ENCODE results near the gene ASB6. TPM values are rescaled to one million over a fixed set of nuclear protein-coding genes. Genes with fewer than 3 reads are reported as not detected.
"Not testable (repeated sequence)": the region's sequence is repeated elsewhere in the genome, so short reads cannot be mapped to it uniquely, and the experiment has no call there.

The ASB6 gene
- total RNA-seq, 1 donor from 2014 or later, result 13.5 TPM

GRCh38 chr9:129609486-129610212 is 32.3 kb downstream of the ASB6 start:
- DNase-seq (ENCODE audit: low read depth in 2 of 2), result peak in 1 of 2 donors; percentile 20

DNA sequence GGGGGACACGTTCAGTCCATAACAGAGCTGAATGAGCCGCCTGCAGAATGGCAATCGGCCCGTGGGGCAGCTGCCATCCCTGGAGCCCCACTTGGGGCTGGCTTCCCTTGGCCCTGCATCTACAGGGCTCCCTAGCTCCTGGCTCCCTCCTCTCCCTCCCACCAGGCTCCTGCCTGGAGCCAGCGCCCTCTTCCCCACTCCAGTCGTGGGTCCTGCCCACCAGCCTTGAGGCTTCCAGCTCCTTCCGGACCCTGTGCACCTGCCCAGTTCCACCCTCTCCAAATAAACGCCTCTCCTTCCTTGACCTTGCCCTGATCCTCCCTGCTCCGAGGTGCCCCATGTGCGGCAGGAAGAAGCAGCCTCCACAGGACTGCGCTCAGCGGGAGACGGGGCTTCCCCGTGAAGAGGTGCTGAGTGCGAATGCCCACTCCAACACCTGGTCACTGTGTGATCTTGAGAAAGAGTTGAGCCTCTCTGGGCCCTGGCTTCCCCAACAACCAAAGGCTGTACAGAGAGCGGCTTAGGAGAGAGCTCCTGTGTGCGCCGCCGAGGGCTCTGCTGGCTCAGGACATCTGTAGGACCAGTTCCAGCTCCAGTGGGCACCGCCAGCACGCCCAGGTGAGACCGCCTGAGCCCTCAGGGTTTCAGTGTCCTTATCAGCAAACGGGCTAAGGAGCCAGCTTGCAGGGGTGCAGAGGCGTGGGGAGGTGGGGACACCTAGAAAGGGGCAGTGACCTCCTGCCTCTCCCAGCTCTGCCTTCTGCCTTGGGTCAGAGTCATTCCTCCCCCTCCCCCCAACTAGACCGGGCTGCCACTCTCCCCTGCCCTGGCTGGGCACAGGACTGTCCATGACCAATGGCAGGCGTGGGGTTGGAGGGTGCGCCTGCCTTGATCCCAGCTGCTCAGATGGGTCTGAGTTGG is 33.1 kb downstream of the ASB6 start:
- no peak for DNase-seq (ENCODE audit: low read depth in 2 of 2)

DNA sequence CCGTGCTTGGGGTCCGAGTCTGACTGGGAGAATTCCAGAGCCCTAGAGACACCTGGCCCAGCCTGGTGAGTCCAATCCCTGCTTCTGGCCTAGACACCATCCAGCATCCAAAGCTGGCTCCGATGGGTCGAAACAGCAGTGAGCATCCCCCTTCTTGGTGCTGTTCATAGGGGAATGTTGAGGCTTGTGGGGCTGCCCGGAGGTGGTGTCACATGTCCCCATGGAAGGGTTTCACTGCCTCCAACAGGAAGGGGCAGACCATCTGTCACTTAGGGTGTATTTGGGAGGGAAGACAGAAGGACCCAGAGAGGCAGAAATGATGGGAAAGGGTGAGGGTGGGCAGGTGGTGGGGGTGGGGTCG is 34.9 kb downstream of the ASB6 start:
- DNase-seq (ENCODE audit: low read depth in 2 of 2), result no peak

- peak in 1 of 2 donors; percentile 43 for DNase-seq (ENCODE audit: low read depth in 2 of 2)
These were observed 35.6 kb downstream of the ASB6 start for GRCh38 chr9:129606161-129607026.

DNA sequence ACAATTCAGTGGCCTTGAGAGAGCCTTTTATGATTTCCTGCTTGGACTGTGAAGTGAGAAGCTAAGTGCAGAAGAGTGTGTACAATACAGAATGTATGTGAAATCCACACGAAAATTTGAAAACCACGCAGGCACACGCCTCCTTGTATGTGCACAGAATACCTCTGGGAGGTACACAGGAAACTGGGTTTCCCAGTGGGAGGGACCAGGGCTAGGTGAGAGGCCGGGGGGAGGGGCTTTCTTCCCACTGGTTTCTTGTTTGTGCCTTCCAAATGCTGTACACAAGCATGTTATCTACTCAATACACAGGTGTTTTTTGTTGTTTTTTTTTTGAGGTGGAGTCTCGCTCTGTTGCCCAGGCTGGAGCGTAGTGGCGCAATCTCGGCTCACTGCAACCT is 37.2 kb downstream of the ASB6 start:
- no peak for DNase-seq (ENCODE audit: low read depth in 2 of 2)

DNA sequence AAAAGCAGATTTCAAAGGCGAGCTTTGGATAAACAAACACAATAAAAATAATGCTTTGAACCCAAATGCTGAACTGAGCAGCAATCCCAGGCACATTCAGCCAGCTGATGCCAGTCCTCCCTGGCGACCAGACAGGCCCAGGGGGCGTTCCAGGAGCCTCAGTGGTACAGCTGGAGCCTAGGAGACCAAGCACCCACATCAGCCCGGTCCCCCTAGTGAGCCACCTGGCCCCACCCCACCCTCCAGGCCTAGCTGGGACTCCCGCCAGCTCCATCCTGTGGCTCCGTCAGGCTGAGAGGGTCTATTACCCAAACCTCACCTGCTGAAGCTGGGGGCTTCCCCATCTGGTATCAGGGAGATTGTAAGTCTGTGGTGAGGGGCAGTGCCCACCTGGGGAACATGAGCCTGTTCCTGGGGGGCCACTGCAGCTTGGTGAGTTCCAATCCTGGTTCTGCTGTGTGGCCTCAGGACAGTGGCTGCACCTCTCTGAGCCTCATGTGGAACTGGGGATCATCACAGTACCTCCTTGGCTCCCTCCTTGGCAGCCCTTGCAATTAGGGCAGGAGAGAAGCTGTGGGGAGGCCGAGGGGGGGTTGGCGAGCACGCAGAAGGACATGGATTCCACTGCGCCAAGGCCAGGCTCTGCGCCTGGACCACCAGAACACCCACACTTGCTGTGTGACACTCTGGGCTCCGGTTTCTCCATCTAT is 37.7 kb downstream of the ASB6 start:
- no peak for DNase-seq (ENCODE audit: low read depth in 2 of 2)

DNA sequence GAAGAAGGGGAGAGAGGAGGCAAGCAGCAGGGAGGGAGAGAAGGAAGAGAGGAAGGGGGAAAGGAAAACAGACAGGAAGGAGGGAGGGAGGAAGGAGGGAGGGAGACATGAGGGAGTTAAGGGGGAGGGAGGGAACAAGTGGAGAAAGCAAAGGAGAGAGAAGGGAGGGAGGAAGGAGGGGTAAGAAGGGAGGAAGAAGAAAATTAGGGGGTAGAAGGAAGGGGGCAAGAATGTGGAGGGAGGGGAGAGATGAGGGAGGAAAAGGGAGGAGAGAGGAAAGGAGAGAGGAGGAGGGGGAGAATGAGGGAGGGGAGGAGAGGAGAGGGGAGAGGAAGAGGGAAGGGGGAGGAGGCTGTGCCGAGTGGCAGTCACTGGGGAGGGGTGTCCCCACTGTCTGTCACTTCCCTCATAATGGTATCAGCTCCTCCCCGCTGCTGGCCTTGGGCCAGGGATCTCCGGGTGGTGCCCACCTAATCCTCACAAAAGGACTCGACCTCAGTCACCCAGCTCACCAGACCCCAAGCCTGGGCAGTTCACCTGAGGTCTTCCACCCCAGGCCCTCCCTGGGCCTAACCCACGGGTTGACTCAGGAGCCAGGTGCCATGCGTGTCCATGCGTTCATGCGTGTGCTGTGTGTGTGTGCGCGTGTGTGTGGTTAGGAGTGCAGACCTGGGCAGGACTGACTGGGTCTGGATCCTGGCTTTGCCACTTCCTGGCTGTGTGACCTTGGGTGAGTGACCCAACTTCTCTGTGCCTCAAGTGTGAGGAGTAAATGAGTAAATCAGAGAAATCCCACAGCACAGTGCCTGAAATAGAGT is 39.1 kb downstream of the ASB6 start:
- DNase-seq (ENCODE audit: low read depth in 2 of 2), result no peak

DNA sequence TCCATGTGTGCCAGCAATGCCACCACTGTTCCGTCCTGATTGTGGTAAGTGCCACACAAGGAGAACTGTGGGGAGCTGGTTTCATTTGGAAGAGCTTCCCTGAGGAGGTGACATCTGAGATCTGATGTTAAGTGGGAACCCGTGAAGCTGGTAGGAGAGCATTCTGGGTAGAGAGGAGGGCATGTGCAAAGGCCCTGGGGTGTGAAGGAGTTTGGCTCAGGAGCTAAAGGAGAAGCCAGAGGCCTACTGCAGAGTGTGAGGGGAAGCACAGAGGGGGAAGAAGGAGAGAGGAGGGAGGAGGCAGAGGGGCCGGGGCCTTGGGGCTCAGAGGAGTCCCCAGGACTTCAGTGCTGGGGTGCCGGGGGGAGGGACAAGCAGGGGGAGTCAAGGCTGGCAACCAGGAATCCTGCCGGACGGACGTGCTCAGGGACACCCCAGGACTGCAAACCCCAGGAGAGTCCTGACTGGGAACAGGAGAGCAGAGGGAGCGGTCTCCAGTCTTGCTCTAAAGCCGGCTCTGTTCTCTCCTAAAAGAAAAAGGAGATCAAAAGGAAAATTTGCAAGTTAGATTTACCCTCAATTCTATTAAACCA is 40.8 kb downstream of the ASB6 start:
- no peak for DNase-seq (ENCODE audit: low read depth in 2 of 2)

DNA sequence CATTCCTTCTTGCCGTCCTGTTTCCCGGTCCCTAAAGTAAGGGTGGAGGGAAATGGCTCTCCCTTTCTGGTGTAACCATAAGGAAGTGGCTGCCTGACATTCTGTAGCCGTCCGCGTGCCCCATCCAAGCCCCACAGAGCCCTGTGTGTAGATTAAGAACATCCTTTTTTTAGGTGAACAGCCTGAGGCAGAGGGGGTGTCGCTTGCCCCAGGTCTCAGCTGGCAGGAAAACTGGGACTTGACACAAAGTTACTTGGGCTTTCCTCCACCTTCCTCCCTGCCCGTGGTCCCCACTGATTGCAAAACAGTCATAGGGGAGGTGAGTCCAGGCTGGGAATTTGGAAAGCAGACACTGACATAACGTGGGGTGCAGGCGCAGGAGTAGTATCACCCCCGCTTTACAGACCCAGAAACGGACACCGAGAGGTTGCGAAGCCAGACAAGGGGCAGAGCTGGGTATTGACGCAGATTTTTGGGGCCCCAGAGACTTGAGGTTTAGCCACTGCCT is 43.8 kb downstream of the ASB6 start:
- DNase-seq (ENCODE audit: low read depth in 2 of 2), result no peak

GRCh38 chr9:129597355-129598088 is 44.4 kb downstream of the ASB6 start:
- DNase-seq (ENCODE audit: low read depth in 2 of 2), result peak; percentile 45 to 52

- DNase-seq (ENCODE audit: low read depth in 2 of 2), result no peak
These were observed 45.2 kb downstream of the ASB6 start for GRCh38 chr9:129596541-129597331.

- DNase-seq (ENCODE audit: low read depth in 2 of 2), result no peak
These were observed 45.9 kb downstream of the ASB6 start for GRCh38 chr9:129595903-129596540.

DNA sequence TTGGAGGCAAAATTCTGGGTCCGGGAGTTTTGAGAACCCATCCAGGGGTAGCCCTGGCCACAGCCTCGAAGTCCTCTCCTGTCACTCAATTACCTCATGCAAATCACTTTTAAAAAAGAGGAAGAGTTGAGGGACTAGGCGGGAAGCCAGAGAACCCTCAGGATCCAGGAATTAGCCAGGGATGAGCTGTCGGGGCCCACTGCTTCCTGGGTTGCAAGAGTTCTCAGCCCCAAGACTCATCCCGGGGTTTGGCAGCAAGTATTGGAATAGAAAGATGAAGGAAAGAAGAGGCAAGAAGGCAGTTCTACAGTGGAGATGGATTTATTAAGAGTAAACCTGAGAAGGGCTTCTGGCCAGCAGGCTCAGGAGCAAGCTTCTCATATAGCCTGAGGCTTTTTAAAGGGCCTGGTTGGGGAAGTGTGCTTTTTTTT is 46.6 kb downstream of the ASB6 start:
- DNase-seq (ENCODE audit: low read depth in 2 of 2), result no peak

GRCh38 chr9:129594632-129595031 is 47.3 kb downstream of the ASB6 start:
- DNase-seq (ENCODE audit: low read depth in 2 of 2), result no peak

DNA sequence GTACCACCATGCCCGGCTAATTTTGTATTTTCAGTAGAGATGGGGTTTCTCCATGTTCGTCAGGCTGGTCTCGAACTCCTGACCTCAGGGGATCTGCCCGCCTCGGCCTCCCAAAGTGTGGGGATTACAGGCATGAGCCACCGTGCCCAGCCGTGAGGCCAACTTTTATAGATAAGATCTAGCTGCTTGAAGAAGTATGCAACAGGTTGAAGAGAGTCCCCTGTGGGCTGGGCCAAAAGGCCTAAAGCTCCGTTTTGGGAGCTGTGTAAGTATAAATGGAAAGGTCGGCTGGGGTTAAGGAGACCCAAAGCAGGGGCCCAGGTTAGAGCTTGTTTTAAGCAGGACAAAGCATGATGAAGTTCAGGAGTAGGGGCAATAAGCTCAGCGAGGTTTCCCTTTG is 49.2 kb downstream of the ASB6 start:
- DNase-seq (ENCODE audit: low read depth in 2 of 2), result not testable (repeated sequence)

DNA sequence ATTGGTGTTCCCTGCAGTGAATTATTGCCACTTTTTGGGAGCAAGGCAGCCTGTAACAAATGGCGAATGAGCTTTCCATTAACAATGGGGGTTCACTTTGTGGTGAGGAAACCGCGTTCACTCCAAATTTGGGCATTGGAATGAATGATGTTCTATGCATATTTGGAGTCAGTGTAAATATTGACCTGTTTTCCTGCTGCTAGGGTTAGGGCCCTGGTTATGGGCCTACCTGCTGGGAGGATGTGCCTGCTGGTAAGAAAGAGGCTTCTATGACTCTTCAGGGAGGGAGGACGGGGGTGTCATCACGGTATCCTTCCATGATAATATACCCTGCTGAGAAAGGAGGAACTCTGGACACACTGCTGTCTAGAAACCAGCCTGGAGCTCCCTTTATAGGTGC is 50.0 kb downstream of the ASB6 start:
- no peak for DNase-seq (ENCODE audit: low read depth in 2 of 2)

DNA sequence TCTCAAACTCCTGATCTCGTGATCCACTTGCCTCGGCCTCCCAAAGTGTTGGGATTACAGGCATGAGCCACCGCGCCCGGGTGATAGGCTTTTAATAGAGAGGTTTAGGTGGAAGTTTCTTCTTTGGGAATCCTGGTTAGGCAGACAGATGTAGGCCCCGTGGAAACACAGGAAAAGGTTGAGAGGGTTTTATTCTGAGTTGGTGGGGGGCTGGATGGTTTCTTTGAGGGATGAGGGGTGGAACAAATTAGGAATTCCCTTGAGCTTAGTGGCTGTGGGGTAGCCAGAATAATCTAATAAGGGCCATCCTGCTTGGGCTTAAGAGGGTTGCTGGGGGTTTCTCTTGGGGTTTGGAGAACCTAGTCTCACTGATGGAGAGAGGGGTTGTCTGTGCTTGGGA is 51.5 kb downstream of the ASB6 start:
- no peak for DNase-seq (ENCODE audit: low read depth in 2 of 2)
